Measurements from ENCODE around the gene SORBS1. TPM values are rescaled to one million over a fixed set of nuclear protein-coding genes. Genes with fewer than 3 reads are reported as not detected.

Gene SORBS1
- total and polyA plus RNA-seq, 9 of the 15 experiments (the other 6 are each of a cell fraction or from before 2014, with no cell fraction given), result 2.0 to 13.3 (median 6.5) TPM

- TF ChIP-seq TFAP4 (CRISPR knock-in tag; IDR thresholded peaks at IDR 0.05; ENCODE audit: borderline replicate concordance) (peak; percentile 28; the same call in 1 of the 2 replicates), CTBP1 (IDR thresholded peaks at IDR 0.05; ENCODE audit: borderline replicate concordance) (peak; percentile 94), THRB (CRISPR knock-in tag; conservative IDR thresholded peaks at IDR 0.05) (no peak), SOX6 (IDR thresholded peaks at IDR 0.05) (peak; percentile 66), HNRNPL (IDR thresholded peaks at IDR 0.05; ENCODE audit: low read depth, low read length) (no peak), PHTF2 (CRISPR knock-in tag; IDR thresholded peaks at IDR 0.05) (no peak), MAZ (CRISPR knock-in tag; conservative IDR thresholded peaks at IDR 0.05 in 1 of 2, IDR thresholded peaks at IDR 0.05 in 1 of 2) (peak in 1 of 2 experiments; percentile 52; a peak in 1 of 4 replicates), HBP1 (CRISPR knock-in tag; IDR thresholded peaks at IDR 0.05) (no peak), ZNF232 (CRISPR knock-in tag; IDR thresholded peaks at IDR 0.05) (no peak), ZNF134 (CRISPR knock-in tag; conservative IDR thresholded peaks at IDR 0.05) (no peak), XRCC3 (IDR thresholded peaks at IDR 0.05) (no peak), ATF6 (CRISPR knock-in tag; IDR thresholded peaks at IDR 0.05) (no peak), ZNF174 (CRISPR knock-in tag; IDR thresholded peaks at IDR 0.05) (no peak), ASH1L (IDR thresholded peaks at IDR 0.05; ENCODE audit: borderline replicate concordance, low read depth, partially characterized antibody) (no peak), HMGN3 (IDR thresholded peaks at IDR 0.05; ENCODE audit: borderline replicate concordance, extremely low read depth, insufficient read length, low read depth, low read length) (no peak), NFIC (IDR thresholded peaks at IDR 0.05) (peak; percentile 57), ZNF589 (CRISPR knock-in tag; IDR thresholded peaks at IDR 0.05; ENCODE audit: low read depth) (no peak), BHLHE40 (IDR thresholded peaks at IDR 0.05; ENCODE audit: low read length) (no peak), ATF4 (CRISPR knock-in tag; IDR thresholded peaks at IDR 0.05) (no peak), ZBTB33 (CRISPR knock-in tag; IDR thresholded peaks at IDR 0.05) (no peak), SMARCA4 (IDR thresholded peaks at IDR 0.05) (peak; percentile 75)
Measured at GRCh38 chr10:95297402-95297801, 263.8 kb downstream of the SORBS1 start (continued).
